HuH-7.5 (cell line): ENCODE results near the gene DNAAF3.

ENCODE experiments used
- DNase-seq: peaks from one replicate; pipeline ENCODE4 v3.0.0; 2011; ENCODE audit warnings: low spot score

DNAAF3 gene

GRCh38 chr19:55153652-55154264, 12.7 kb downstream of the DNAAF3 start:
- DNase-seq = no peak

- no peak for DNase-seq
Observed at GRCh38 chr19:55152017-55152416, 14.4 kb downstream of the DNAAF3 start.

GRCh38 chr19:55149078-55150003, 17.1 kb downstream of the DNAAF3 start, which contains the start of gene TNNT1:
Gene TNNT1 (minus strand): TSS chr19:55149206. CDS start chr19:55147157, 2,049 bp downstream.
- no peak for DNase-seq

- no peak for DNase-seq
Observed at GRCh38 chr19:55147545-55148251, 18.7 kb downstream of the DNAAF3 start.

GRCh38 chr19:55146705-55147273, 19.6 kb downstream of the DNAAF3 start:
- DNase-seq = peak; percentile 61

GRCh38 chr19:55146078-55146704, 20.2 kb downstream of the DNAAF3 start:
- DNase-seq = peak; percentile 80

GRCh38 chr19:55145232-55145631, 21.2 kb downstream of the DNAAF3 start:
- no peak for DNase-seq

- peak; percentile 4 for DNase-seq
Observed at GRCh38 chr19:55141696-55142095, 24.7 kb downstream of the DNAAF3 start.

- DNase-seq = no peak
Observed at GRCh38 chr19:55137915-55138314, 28.5 kb downstream of the DNAAF3 start.

- no peak for DNase-seq
Observed at GRCh38 chr19:55136399-55137102, 29.9 kb downstream of the DNAAF3 start.

- no peak for DNase-seq
Observed at GRCh38 chr19:55134736-55135135, 31.7 kb downstream of the DNAAF3 start.

- no peak for DNase-seq
Observed at GRCh38 chr19:55133639-55134444, 32.6 kb downstream of the DNAAF3 start.

GRCh38 chr19:55132453-55133129, 33.8 kb downstream of the DNAAF3 start:
- no peak for DNase-seq

- DNase-seq = no peak
Observed at GRCh38 chr19:55131421-55131820, 35.0 kb downstream of the DNAAF3 start.

GRCh38 chr19:55119053-55119452, 47.4 kb downstream of the DNAAF3 start:
- DNase-seq = no peak

- no peak for DNase-seq
Observed at GRCh38 chr19:55118401-55118991, 47.9 kb downstream of the DNAAF3 start.

- peak; percentile 99 for DNase-seq
Observed at GRCh38 chr19:55117663-55118391, 48.6 kb downstream of the DNAAF3 start.

GRCh38 chr19:55116859-55117662, 49.4 kb downstream of the DNAAF3 start, which contains the start of gene PPP1R12C:
Gene PPP1R12C (minus strand): TSS chr19:55117637. CDS start chr19:55117543, 94 bp downstream.
- DNase-seq = no peak
